Measurements from ENCODE around the gene TMPRSS11D. TPM values are rescaled to one million over a fixed set of nuclear protein-coding genes. Genes with fewer than 3 reads are reported as not detected.

Gene TMPRSS11D
- total and polyA plus RNA-seq, 2 experiments from 2014 or later = not detected

GRCh38 chr4:67796810-67797209 lies 87.0 kb downstream of the TMPRSS11D start:
- Histone ChIP-seq H3K4me2 (ENCODE audit: unreplicated experiment) (no peak overlapping the region), H3K9me2 (ENCODE audit: insufficient read depth) (no peaks in the 10 kb centered on the region; the same call in 1 of the 2 replicates), H4K20me1 (ENCODE audit: insufficient read depth) (no peaks in the 10 kb centered on the region), H3K9ac (no peak overlapping the region), H3F3A (ENCODE audit: insufficient read depth) (no peaks in the 10 kb centered on the region), H3K4me3 (no peak overlapping the region), H3K27ac (no peak overlapping the region), H2AFZ (no peak overlapping the region), H3K27me3 (replicated peaks; ENCODE audit: insufficient read depth) (no peaks in the 10 kb centered on the region), H3K4me1 (ENCODE audit: insufficient read depth) (no peaks in the 10 kb centered on the region), H3K9me3 (ENCODE audit: low read depth) (no peaks in the 10 kb centered on the region), H3K79me2 (ENCODE audit: insufficient read depth) (no peaks in the 10 kb centered on the region), H3K36me3 (ENCODE audit: low read depth) (no peaks in the 10 kb centered on the region)
- TF ChIP-seq EZH2 (IDR thresholded peaks at IDR 0.05; ENCODE audit: insufficient read depth, poor library complexity, severe bottlenecking) = no peak
- no peak for TF ChIP-seq EZH2phosphoT487 (IDR thresholded peaks at IDR 0.05; ENCODE audit: insufficient read depth, low read depth)
- in situ Hi-C loops (cut with MboI) = no loop called here
- DNase-seq = no peak

GRCh38 chr4:67790721-67791120 lies 93.1 kb downstream of the TMPRSS11D start:
- H4K20me1 ChIP-seq (ENCODE audit: insufficient read depth) = no peaks in the 10 kb centered on the region
- in situ Hi-C loops (cut with MboI) = no loop called here
- H3K4me2 ChIP-seq (ENCODE audit: unreplicated experiment) = no peak overlapping the region
- no peak overlapping the region for H3K27ac ChIP-seq
- no peaks in the 10 kb centered on the region for H3K27me3 ChIP-seq (replicated peaks; ENCODE audit: insufficient read depth)
- no peak for TF ChIP-seq EZH2phosphoT487 (IDR thresholded peaks at IDR 0.05; ENCODE audit: insufficient read depth, low read depth)
- TF ChIP-seq EZH2 (IDR thresholded peaks at IDR 0.05; ENCODE audit: insufficient read depth, poor library complexity, severe bottlenecking) = no peak
- DNase-seq = no peak
- no peak overlapping the region for H3K4me3 ChIP-seq
- H3K4me1 ChIP-seq (ENCODE audit: insufficient read depth) = no peaks in the 10 kb centered on the region
- H2AFZ ChIP-seq = no peak overlapping the region
- no peaks in the 10 kb centered on the region for H3K79me2 ChIP-seq (ENCODE audit: insufficient read depth)
- H3K36me3 ChIP-seq (ENCODE audit: low read depth) = no peaks in the 10 kb centered on the region
- no peak overlapping the region for H3K9ac ChIP-seq
- H3F3A ChIP-seq (ENCODE audit: insufficient read depth) = no peaks in the 10 kb centered on the region
- H3K9me2 ChIP-seq (ENCODE audit: insufficient read depth) = no peaks in the 10 kb centered on the region
- H3K9me3 ChIP-seq (ENCODE audit: low read depth) = no peaks in the 10 kb centered on the region

- no peaks in the 10 kb centered on the region for H3K36me3 ChIP-seq (ENCODE audit: low read depth)
- no peak for DNase-seq
- H3K27ac ChIP-seq = no peak overlapping the region
- in situ Hi-C loops (cut with MboI) = no loop called here
- no peaks in the 10 kb centered on the region for H3K4me1 ChIP-seq (ENCODE audit: insufficient read depth)
- TF ChIP-seq EZH2phosphoT487 (IDR thresholded peaks at IDR 0.05; ENCODE audit: insufficient read depth, low read depth) = no peak
- TF ChIP-seq EZH2 (IDR thresholded peaks at IDR 0.05; ENCODE audit: insufficient read depth, poor library complexity, severe bottlenecking) = no peak
- H3K9me3 ChIP-seq (ENCODE audit: low read depth) = no peaks in the 10 kb centered on the region
- no peaks in the 10 kb centered on the region for H3K27me3 ChIP-seq (replicated peaks; ENCODE audit: insufficient read depth)
- no peaks in the 10 kb centered on the region for H3K9me2 ChIP-seq (ENCODE audit: insufficient read depth)
- no peak overlapping the region for H3K4me3 ChIP-seq
- no peaks in the 10 kb centered on the region for H3F3A ChIP-seq (ENCODE audit: insufficient read depth)
- no peak overlapping the region for H3K9ac ChIP-seq
- no peak overlapping the region for H2AFZ ChIP-seq
- H4K20me1 ChIP-seq (ENCODE audit: insufficient read depth) = no peaks in the 10 kb centered on the region
- WGBS, 2 experiments (ENCODE audit: low coverage in 1 of 2, low lambda C conversion rate in 2 of 2, missing lambda C conversion rate in 2 of 2) = 80% methylated on average over 2 of the region's 2 CpGs
- no peaks in the 10 kb centered on the region for H3K79me2 ChIP-seq (ENCODE audit: insufficient read depth)
- no peak overlapping the region for H3K4me2 ChIP-seq (ENCODE audit: unreplicated experiment)
These were observed 96.5 kb downstream of the TMPRSS11D start for GRCh38 chr4:67787311-67787710.

GRCh38 chr4:67785528-67785927 lies 98.3 kb downstream of the TMPRSS11D start:
- H3K27ac ChIP-seq = no peak overlapping the region
- H3K79me2 ChIP-seq (ENCODE audit: insufficient read depth) = no peaks in the 10 kb centered on the region
- H3K4me3 ChIP-seq = no peak overlapping the region
- WGBS, 2 experiments (ENCODE audit: low coverage in 1 of 2, low lambda C conversion rate in 2 of 2, missing lambda C conversion rate in 2 of 2) = 76 to 80% methylated on average over 2 of the region's 2 CpGs
- H3K9ac ChIP-seq = no peak overlapping the region
- in situ Hi-C loops (cut with MboI) = no loop called here
- H3K27me3 ChIP-seq (replicated peaks; ENCODE audit: insufficient read depth) = no peaks in the 10 kb centered on the region
- H4K20me1 ChIP-seq (ENCODE audit: insufficient read depth) = no peaks in the 10 kb centered on the region
- H3K9me3 ChIP-seq (ENCODE audit: low read depth) = no peaks in the 10 kb centered on the region
- H2AFZ ChIP-seq = no peak overlapping the region
- no peak for DNase-seq
- H3K36me3 ChIP-seq (ENCODE audit: low read depth) = no peaks in the 10 kb centered on the region
- H3K9me2 ChIP-seq (ENCODE audit: insufficient read depth) = no peaks in the 10 kb centered on the region
- H3K4me2 ChIP-seq (ENCODE audit: unreplicated experiment) = no peak overlapping the region
- TF ChIP-seq EZH2 (IDR thresholded peaks at IDR 0.05; ENCODE audit: insufficient read depth, poor library complexity, severe bottlenecking) (no peak), EZH2phosphoT487 (IDR thresholded peaks at IDR 0.05; ENCODE audit: insufficient read depth, low read depth) (no peak)
- H3F3A ChIP-seq (ENCODE audit: insufficient read depth) = no peaks in the 10 kb centered on the region
- H3K4me1 ChIP-seq (ENCODE audit: insufficient read depth) = no peaks in the 10 kb centered on the region

- 41 to 42% methylated on average over 2 of the region's 2 CpGs for WGBS, 2 experiments (ENCODE audit: low coverage in 1 of 2, low lambda C conversion rate in 2 of 2, missing lambda C conversion rate in 2 of 2)
- no peaks in the 10 kb centered on the region for H3K27me3 ChIP-seq (replicated peaks; ENCODE audit: insufficient read depth)
- no peak overlapping the region for H3K4me2 ChIP-seq (ENCODE audit: unreplicated experiment)
- no peaks in the 10 kb centered on the region for H4K20me1 ChIP-seq (ENCODE audit: insufficient read depth)
- H3K79me2 ChIP-seq (ENCODE audit: insufficient read depth) = no peaks in the 10 kb centered on the region
- in situ Hi-C loops (cut with MboI) = no loop called here
- H3F3A ChIP-seq (ENCODE audit: insufficient read depth) = no peaks in the 10 kb centered on the region
- no peak overlapping the region for H3K27ac ChIP-seq
- H3K4me1 ChIP-seq (ENCODE audit: insufficient read depth) = no peaks in the 10 kb centered on the region
- H3K36me3 ChIP-seq (ENCODE audit: low read depth) = no peaks in the 10 kb centered on the region
- H3K4me3 ChIP-seq = no peak overlapping the region
- no peaks in the 10 kb centered on the region for H3K9me3 ChIP-seq (ENCODE audit: low read depth)
- TF ChIP-seq EZH2phosphoT487 (IDR thresholded peaks at IDR 0.05; ENCODE audit: insufficient read depth, low read depth) (no peak), EZH2 (IDR thresholded peaks at IDR 0.05; ENCODE audit: insufficient read depth, poor library complexity, severe bottlenecking) (no peak)
- H3K9me2 ChIP-seq (ENCODE audit: insufficient read depth) = no peaks in the 10 kb centered on the region
- H2AFZ ChIP-seq = no peak overlapping the region
- DNase-seq = peak; percentile 45
- H3K9ac ChIP-seq = no peak overlapping the region
These were observed 104.2 kb downstream of the TMPRSS11D start for GRCh38 chr4:67779631-67780030.
